ENCODE measurements around the gene UPF1.
"Not testable (repeated sequence)": the region's sequence is repeated elsewhere in the genome, so short reads cannot be mapped to it uniquely, and the experiment has no call there.

UPF1 gene

DNA sequence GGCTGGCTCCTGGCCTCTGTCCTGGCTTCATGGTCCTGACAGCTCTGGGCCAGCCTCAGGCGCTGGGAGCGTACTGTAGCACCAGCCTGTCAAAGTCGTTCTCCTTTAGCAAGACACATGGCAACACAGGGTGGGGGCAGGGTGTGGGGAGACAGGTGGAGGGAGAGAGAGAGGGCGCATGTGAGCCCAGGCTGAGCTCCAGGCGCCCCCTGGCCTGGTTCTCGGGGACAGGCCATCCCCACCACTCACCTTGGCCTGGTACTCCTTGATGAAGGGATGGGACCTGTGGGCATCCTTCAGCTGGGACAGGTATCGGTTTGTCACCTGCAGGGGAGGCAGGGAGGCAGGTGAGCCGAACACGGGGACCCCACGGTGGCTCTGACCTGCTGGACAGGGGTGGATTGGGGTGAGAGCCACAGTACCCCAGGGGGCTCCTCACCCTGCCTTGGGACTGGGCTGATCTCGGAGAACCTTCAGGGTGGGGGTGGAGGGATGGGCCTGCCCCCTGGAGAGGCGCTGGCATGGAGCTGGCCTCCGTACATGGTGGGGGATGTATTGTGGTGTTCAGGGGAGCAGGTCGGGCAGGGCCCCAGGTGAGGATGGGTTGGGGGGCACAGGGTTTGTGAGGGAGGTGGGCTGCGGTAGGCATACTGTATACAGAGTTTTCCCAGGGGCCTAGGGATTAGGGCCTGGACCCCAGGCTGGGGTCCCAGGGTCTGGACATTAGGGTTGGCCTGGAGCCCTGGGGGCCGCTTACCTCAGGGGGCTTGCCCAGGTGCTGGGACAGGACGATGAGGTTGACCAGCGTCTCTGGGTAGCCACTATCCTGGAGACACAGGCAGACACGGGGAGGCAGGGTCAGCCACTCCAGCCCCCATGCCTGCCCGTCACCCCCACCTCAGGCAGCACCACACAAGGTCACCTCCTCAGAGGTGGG lies 68.1 kb downstream of the UPF1 start:
- DNase-seq = no peak

DNA sequence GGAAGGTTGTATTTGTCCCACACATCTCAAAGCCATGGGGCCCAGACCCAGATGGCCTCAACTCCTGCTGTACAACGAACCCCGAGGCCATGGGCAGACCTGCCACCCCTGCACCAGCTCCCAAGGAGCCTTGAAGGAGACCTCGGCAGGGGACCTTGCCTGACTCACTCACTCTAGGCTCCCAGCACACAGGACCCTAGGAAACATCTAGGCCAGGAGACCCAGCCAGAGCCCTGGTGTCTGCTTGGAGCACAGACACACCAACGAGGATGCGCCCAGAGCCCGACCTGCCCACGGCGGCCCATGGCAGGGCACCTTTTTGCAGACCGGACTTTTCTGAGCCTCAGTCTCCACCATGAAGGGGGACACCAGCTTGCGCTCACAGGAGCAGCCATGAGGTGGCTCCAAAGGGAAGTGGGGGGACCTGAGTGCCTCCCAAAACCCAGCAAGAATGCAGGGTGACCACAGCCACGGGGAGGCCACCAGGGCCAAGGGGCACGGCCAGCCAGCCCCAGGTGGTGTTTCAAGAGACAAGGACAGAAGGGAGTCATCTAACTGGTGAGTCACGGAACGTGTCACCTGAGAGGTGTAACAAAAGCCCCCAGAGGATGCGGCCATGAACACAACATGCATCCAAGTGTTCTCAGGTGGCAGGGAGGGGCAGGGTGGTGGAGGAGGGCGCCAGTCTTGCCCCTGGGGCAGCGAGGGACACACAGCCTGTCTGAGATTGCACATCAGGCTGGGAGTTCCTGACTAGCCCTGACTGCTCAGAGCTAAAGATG lies 69.1 kb downstream of the UPF1 start:
- no peak for DNase-seq

DNA sequence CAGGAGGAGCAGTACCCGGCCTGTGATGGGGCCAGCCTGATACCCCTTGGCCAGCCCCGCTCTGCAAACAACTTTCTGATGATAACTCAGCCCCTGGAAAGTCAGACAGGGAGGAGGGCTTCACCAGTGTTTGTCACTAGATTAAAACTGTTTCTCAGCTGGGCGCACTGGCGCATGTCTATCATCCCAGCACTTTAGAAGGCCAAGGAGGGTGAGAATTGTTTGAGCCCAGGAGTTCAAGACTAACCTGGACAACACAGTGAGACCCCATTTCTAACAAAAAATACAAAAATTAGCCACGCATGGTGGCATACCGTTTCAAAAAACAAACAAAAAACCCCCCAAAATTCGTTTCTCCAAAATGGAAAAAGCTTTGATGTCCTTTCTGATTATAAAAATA lies 69.7 kb downstream of the UPF1 start:
- DNase-seq = no peak

DNA sequence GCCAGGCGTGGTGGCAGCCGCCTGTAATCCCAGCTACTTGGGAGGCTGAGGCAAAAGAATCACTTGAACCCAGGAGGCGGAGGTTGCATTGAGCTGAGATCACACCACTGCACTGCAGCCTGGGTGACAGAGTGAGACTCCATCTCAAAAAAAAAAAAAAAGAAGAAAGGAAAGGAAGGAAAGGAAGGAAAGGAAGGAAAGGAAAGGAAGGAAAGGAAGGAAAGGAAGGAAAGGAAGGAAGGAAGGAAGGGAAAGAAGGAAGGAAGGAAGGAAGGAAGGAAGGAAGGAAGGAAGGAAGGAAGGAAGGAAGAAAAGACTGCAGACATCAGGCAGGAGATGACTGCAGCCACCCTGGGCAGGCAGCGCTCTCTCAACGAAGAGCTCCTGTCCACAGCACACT lies 70.8 kb downstream of the UPF1 start:
- not testable (repeated sequence) for DNase-seq

DNA sequence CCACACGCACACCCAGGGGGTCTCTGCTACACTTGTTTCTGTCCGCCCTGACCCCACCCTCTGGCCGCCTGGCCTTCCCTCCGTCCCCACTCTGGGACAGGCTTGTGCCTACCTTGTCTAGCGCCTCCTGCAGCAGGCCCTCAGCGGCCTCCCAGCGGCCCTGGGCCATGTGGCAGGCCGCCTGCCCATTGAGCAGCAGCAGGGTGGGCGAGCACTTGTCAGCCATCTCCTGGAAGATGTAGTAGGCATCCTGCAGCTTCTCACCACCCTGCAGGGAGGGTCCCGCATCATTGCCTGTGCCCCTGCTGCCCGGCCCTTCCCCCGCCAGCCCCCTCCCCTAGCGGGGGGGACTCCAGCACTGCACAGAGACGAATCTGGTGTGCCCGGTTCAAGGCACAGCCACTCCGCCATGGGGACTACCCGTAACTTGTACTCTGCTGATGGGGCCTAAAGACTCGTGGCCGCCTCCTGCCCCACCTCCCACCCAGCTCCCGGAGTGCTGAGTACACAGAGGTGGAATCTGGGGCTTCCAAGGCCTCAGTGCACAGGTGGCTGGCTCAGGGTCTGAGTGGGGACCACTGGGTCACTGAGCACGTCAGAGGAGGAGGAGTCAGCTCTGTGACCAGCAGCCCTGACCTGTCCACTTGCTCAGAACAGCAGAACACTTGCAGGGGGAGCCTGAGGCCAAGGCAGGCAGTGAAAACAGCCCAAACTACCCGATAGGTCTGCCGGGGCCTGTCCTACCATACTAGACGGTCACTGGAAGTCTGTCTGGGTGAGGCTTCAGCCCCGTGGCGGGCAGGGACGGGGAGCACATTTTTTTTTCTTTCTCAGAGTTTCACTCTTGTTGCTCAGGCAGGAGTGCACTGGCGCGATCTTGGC lies 71.6 kb downstream of the UPF1 start:
- DNase-seq = no peak

DNA sequence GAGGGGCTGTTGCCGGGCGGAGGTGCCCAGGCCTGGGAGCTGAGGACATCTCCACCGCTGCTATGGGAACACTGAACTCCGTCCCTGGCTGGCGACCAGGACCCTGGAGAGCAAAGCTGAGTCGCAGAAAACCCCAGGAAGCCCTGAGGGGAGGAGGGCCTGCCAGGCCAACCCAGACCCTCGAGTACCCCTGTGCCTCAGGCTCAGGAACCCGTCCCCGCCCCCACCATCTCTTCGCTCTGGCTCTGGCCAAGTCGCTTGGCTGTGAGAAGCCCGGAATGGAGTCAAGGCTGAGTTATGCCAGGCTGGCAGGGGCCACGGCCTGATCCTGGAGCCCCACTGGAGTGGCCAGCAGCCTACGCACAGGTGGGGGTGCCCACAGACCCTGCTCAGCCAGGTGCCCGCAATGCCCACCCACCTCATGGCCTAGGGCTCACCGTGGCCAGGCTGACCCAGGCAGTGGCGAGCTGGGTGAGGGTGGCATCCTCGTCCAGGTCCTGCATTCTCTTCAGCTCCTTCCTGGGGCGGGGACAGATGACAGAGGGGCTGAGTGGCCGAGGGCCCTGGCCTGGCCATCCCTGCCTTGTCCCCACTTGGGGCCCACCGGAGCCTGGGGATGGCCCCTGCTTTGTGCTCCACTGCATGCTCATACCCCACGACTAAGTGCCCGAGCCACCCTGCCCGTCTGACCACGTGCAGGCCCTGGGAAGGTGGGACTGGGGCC lies 72.7 kb downstream of the UPF1 start:
- no peak for DNase-seq

DNA sequence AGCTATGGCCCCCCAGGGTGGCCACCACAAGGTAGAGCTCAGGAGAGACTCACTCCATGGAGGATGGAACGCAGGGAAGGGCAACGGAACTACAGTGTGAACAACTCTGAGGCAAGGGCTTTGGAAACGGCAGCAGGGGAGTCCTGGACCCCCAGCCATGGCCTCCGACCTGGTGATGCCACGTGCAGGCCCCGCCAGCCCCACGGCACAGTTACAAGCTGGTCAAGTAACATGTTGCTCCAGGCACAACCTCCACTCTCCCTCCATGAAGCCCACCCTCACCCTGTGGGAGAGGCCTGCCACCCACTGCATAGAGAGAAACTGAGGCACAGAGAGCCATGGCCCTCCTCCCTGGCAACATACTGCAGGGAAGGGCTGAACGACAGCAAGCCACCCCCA lies 73.3 kb downstream of the UPF1 start:
- no peak for DNase-seq

DNA sequence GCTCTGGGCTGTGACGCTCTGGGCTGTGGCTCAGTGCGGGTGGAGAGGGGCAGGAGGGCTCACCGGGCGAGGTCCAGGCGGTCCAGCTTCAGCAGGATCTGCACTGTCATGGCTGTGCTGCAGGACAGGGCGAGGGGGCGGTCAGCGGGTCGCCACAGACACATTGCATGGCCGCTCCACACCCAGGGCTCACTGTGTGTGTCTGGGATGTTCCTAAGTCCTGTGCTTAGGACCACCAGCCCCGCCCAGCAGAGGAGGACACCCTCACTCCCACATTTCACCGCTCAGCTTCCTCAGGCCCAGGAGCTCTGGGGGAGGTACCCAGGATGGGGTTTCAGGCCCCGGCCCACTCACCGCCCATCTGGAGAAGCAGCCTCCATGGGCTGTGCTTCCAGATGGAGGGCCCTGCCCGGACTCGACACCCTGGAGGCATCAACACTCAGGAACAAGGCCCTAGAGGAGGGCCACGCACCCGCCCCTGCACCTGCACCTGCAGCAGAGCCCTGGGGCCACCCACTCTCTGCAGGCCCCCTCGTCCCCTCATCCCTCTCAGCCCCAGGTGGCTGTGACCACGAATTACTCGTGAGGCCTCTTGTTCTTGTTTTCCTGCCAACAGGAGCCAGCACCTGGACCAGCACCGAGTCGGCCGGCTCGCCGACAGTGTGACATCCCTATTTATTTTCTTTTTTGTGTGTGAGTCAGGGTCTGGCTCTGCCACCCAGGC lies 73.9 kb downstream of the UPF1 start:
- DNase-seq = no peak

DNA sequence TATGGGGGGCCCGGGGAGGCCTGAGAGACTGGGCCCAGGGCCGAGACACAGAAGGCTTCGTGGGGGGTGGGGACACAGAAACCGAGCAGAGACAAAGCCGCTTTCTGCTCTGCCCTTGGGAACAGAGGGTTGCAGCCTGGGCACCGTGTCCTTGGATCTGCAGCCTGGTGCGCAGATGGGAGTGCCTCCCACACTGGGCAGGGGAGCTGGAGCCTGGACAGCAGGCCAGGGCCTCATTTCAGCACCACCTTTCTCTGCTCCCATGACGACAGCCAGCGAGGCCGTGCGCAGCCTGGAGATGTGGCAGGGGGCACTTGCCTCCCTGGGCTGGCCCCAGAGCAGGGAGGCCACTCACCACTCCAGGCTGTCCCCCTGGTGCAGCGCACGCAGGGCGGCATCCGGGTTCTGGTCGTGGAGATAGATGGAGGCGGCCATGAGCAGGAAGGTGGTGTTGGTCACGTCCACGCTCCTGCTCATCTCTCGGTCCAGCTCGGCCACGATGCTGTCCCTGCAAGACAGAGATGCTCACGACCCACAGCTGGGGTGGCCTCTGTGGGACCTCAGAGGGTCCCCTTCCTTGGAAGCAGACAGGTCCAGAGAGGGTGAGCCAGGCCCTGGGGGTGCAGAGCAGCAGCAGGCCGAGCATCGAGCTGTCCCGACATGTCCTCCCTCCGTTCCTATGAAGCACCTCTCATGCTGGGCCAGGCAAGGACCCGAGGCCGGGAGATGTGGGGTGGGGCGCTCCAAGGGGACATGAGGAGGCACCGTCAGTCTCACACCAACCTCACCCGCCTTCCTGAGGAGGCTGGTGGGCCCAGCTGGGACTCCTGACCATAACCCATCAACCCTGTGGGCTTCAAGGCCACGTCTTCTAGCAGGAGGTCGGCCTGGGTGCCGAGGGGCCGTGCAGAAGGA lies 75.1 kb downstream of the UPF1 start:
- no peak for DNase-seq

DNA sequence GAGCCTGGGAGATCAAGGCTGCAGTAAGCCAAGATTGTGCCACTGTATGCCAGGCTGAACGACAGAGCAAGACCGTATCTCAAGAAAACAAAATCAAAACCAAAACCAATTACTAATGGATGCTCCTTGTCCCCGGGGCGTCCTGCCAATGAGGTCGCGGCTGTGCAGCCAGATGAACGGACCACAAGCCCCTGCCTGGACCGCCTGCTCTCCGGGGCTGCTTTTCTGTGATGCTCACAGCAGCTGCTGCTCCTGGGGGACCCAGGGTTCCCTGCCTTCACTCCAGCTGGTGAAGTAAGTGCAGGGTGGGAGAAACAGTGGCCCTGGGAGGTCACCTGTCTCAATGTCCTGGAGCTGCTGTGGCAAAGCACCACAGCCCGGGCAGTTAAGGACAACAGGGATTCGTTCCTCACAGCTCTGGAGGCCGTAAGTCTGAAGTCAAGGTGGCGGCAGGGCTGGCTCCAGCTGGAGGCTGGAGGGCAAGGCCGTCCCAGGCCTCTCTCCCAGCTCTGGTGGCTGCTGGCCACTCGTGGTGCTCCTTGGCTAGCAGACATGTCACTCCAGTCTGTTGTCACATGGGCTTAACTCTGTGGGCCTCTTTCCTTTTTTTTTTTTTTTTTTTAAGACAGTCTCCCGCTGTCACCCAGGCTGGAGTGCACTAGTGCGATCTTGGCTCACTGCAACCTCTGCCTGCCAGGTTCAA lies 77.3 kb downstream of the UPF1 start:
- no peak for DNase-seq

DNA sequence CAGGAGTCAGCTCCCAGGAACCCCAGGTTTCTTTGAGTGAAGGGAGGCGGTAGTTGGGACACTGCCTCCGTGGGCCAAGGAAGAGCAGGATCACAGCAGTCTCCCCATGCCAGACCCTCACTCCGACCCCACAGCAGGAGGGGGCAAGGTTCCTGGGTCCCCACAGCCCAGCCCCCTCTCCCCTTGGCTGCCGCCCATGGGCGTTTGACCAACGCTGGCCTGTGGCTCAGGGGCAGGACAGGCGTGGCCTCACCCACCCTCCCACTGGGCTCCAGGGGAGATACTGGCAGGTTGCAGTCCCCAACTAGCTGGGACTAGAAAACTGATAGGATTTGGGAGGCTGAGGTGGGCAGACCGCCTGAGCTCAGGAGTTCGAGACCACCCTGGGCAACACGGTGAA lies 78.3 kb downstream of the UPF1 start:
- DNase-seq = no peak

DNA sequence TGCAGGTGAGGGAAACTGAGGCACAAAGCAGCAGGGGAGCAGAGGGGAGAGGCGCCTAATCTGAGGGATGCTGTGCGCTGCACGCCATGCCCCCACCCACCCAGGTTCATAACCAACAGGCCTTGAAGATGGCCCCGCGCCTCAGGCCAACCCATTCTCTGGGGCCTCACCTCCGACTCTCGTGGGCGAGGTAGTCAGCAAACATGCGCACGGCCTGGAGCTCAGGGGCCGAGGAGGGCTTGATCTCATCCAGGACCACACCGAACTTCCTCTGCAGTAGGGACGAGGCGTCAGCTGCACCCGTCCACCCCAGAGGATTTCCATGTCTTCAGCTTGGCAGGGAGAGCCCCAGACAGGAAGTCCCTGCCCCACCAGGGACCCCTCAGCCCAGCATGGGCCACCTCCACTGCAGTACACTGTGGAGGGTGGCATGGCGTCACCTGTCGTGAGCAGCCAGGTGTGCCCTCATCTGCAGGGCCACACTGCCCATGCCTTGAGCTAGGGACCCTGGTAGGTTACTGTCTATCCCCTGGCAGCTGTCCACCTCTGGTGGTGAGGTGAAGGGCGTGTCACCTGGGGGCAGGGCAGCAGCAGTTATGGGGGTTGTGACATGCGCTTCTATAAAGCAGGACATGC lies 79.2 kb downstream of the UPF1 start:
- DNase-seq = no peak

DNA sequence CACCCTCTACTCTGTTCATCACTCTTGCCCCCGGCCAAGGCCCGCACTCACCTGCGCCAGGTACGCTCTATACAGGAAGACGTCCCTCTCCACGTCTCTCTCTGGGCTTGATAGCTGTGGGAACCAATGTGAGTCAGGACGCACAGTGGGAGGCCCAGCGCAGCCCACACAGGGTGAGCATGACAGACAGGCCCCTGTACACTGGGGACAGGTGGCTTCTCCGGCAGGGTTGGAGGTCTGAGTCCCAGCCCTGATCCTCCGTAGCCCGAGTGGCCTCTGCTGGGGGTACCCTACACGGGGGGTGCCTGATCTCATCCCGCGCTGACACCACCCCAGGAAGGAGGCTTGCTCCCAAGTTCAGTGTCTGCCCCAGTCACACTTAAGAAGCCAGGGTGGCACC lies 81.2 kb downstream of the UPF1 start:
- DNase-seq = no peak

DNA sequence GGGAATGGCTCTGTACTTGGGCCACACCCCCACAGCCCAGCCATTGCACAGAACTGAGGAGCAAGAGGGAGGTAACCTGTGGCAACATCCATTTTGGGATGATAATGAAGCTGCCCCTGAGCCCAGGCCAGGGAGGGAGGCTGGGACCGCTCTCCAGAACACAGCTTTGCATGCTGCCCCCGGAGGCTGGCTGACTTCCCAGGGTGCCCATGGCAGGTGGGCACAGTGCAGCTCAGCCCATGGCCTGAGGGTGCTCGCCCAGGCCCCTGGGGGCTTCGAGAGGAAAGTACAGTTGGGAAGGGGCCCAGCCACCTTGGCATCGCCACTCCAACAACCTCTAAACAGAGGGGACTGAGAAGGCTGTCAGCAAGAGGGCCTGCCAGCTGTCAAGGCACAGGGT lies 81.7 kb downstream of the UPF1 start:
- DNase-seq = no peak

DNA sequence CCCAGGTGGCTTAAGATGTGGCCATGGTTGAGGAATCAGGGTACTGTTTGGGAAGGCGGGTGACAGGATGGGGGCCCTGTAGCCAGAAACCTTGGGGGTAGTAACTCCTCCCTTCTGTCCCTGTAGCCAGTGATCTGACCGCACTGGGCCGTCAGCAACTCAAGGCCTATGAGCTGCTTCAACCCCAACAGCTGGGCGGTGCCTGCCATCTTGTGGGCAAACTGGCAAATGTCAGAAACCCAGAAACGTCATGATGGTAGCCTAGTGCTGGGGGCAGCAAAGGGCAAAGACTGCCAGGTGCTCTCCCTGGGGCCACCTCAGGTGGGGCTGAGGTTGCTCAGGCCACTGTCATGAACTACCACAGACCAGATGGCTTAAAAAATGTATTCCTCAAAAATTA lies 83.9 kb downstream of the UPF1 start:
- peak; percentile 45 for DNase-seq

DNA sequence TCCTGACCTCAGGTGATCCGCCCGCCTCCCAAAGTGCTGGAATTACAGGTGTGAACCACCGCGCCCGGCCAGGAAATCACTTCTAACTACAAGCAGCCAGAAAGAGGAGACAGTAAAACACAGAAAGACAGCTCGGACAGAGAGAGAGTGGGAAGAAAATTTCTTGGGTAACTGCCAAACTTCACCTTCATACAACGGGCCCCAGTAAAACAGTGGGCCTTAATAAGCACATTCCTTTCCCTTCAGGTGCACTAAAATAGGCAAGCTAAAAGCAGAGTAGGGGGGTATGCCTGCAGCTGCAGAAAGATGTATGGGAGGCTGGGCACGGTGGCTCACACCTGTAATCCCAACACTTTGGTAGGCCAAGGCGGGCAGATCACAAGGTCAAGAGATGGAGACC lies 85.8 kb downstream of the UPF1 start:
- DNase-seq = not testable (repeated sequence)

Data from CD4-positive, alpha-beta T cell treated with Interleukin-10 for 1 hour (primary cell).